ENCODE results near the gene CMTM1. TPM values are rescaled to one million over a fixed set of nuclear protein-coding genes. Genes with fewer than 3 reads are reported as not detected.

The CMTM1 gene
- polyA plus RNA-seq, 1 donor from 2014 or later: 1.6 TPM

- Histone ChIP-seq H4K20me1 (ENCODE audit: insufficient read depth) (no peaks in the 10 kb centered on the region), H3K9me2 (ENCODE audit: insufficient read depth, low read length) (no peaks in the 10 kb centered on the region)
Observed at GRCh38 chr16:66575060-66575459, 8.8 kb downstream of the CMTM1 start.

GRCh38 chr16:66576296-66576695 lies 10.1 kb downstream of the CMTM1 start:
- no peaks in the 10 kb centered on the region for H3F3A ChIP-seq (ENCODE audit: insufficient read depth, low read length, poor library complexity, severe bottlenecking)
- H3K27ac ChIP-seq (ENCODE audit: low read length): no peak overlapping the region
- TF ChIP-seq REST (IDR thresholded peaks at IDR 0.05; ENCODE audit: borderline replicate concordance) (no peak), TAF1 (IDR thresholded peaks at IDR 0.05; ENCODE audit: low read depth) (no peak), EP300 (conservative IDR thresholded peaks at IDR 0.05; ENCODE audit: poor library complexity, severe bottlenecking) (no peak), POLR2AphosphoS5 (IDR thresholded peaks at IDR 0.05) (no peak), MXI1 (conservative IDR thresholded peaks at IDR 0.05; ENCODE audit: poor library complexity, severe bottlenecking) (no peak), SMC3 (conservative IDR thresholded peaks at IDR 0.05; ENCODE audit: poor library complexity) (no peak), RAD21 (conservative IDR thresholded peaks at IDR 0.05) (no peak)

More at GRCh38 chr16:66575060-66575459, 8.8 kb downstream of the CMTM1 start:
- H3K4me3 ChIP-seq (ENCODE audit: low read length): no peak overlapping the region
- peaks cover 21% of the 10 kb centered on the region for H3K27me3 ChIP-seq (ENCODE audit: insufficient read depth, low read depth, low read length)
- no peak overlapping the region for H2AFZ ChIP-seq (ENCODE audit: low read depth, low read length)
- no peaks in the 10 kb centered on the region for H3K9me3 ChIP-seq (ENCODE audit: low read length)
- no peaks in the 10 kb centered on the region for H3K36me3 ChIP-seq (ENCODE audit: insufficient read depth, low read length)
- H3F3A ChIP-seq (ENCODE audit: insufficient read depth, low read length, poor library complexity, severe bottlenecking): no peaks in the 10 kb centered on the region
- no peaks in the 10 kb centered on the region for H3K79me2 ChIP-seq (replicated peaks; ENCODE audit: insufficient read depth, low read length)
- TF ChIP-seq CTCF (IDR thresholded peaks at IDR 0.05; ENCODE audit: poor library complexity, severe bottlenecking) (no peak), SMC3 (conservative IDR thresholded peaks at IDR 0.05; ENCODE audit: poor library complexity) (no peak), EP300 (conservative IDR thresholded peaks at IDR 0.05; ENCODE audit: poor library complexity, severe bottlenecking) (no peak), TAF1 (IDR thresholded peaks at IDR 0.05; ENCODE audit: low read depth) (no peak), RAD21 (conservative IDR thresholded peaks at IDR 0.05) (no peak), EZH2 (IDR thresholded peaks at IDR 0.05; ENCODE audit: borderline replicate concordance, insufficient read depth, low read length, poor library complexity, severe bottlenecking) (no peak), REST (IDR thresholded peaks at IDR 0.05; ENCODE audit: borderline replicate concordance) (no peak), MXI1 (conservative IDR thresholded peaks at IDR 0.05; ENCODE audit: poor library complexity, severe bottlenecking) (no peak), POLR2AphosphoS5 (IDR thresholded peaks at IDR 0.05) (no peak)
- no peak overlapping the region for H3K9ac ChIP-seq (ENCODE audit: low read length)
- H3K4me2 ChIP-seq (ENCODE audit: low read length): no peak overlapping the region
- no peak overlapping the region for H3K27ac ChIP-seq (ENCODE audit: low read length)

More at GRCh38 chr16:66576296-66576695, 10.1 kb downstream of the CMTM1 start:
- H3K4me2 ChIP-seq (ENCODE audit: low read length): no peak overlapping the region
- H3K79me2 ChIP-seq (replicated peaks; ENCODE audit: insufficient read depth, low read length): no peaks in the 10 kb centered on the region
- H3K9me3 ChIP-seq (ENCODE audit: low read length): no peaks in the 10 kb centered on the region
- no peaks in the 10 kb centered on the region for H4K20me1 ChIP-seq (ENCODE audit: insufficient read depth)
- no peak overlapping the region for H3K9ac ChIP-seq (ENCODE audit: low read length)
- H2AFZ ChIP-seq (ENCODE audit: low read depth, low read length): no peak overlapping the region
- no peak overlapping the region for H3K4me3 ChIP-seq (ENCODE audit: low read length)
- H3K36me3 ChIP-seq (ENCODE audit: insufficient read depth, low read length): no peaks in the 10 kb centered on the region
- peaks cover 21% of the 10 kb centered on the region for H3K27me3 ChIP-seq (ENCODE audit: insufficient read depth, low read depth, low read length)
- no peaks in the 10 kb centered on the region for H3K9me2 ChIP-seq (ENCODE audit: insufficient read depth, low read length)
